HL-60 (cell line): ENCODE results near the gene P3H2.

Source experiments
- DNase-seq, 2 experiments: peaks; one replicate each; pipeline ENCODE4 v3.0.0-alpha.2; 2010 to 2020; ENCODE audit warnings: low read depth in 1 of 2, low spot score in 1 of 2
- H3K27ac ChIP-seq: fragments of 250-450 bp; sonication (Bioruptor Pico); replicated peaks from 2 replicates; pipeline ENCODE4 v1.5.1; 2020; ENCODE audit warnings: mild to moderate bottlenecking, moderate library complexity
- H3K27me3 ChIP-seq: fragments of 250-450 bp; sonication (Bioruptor Pico); 2 replicates; pipeline ENCODE4 v1.5.1; 2021; ENCODE audit warnings: mild to moderate bottlenecking, moderate library complexity; ENCODE audit not compliant: insufficient read depth, poor library complexity, severe bottlenecking
- H3K4me3 ChIP-seq: replicated peaks from 2 replicates; pipeline ENCODE4 v1.5.1; 2011; ENCODE audit warnings: mild to moderate bottlenecking, control low read depth, low read length; ENCODE audit not compliant: insufficient read depth
- CTCF ChIP-seq: IDR thresholded peaks from one replicate; pipeline ENCODE4 v1.5.1; 2011; ENCODE audit warnings: low read length, control low read depth, inconsistent platforms; ENCODE audit not compliant: insufficient read depth
- GABPA ChIP-seq: IDR thresholded peaks from 2 replicates; pipeline ENCODE4 v1.6.1; 2012; ENCODE audit warnings: low read depth
- POLR2AphosphoS5 ChIP-seq: IDR thresholded peaks from 2 replicates; pipeline ENCODE4 v1.6.1; 2012; ENCODE audit warnings: low read depth
- REST ChIP-seq: IDR thresholded peaks from 2 replicates; pipeline ENCODE4 v1.6.1; 2012; ENCODE audit warnings: low read depth; ENCODE audit not compliant: insufficient replicate concordance
- SPI1 ChIP-seq: IDR thresholded peaks from 2 replicates; pipeline ENCODE4 v1.6.1; 2012; ENCODE audit warnings: low read depth, mild to moderate bottlenecking, borderline replicate concordance

Gene P3H2

GRCh38 chr3:190110826-190111225 lies 9.9 kb downstream of the P3H2 start:
- TF ChIP-seq CTCF: no peak
- TF ChIP-seq SPI1: no peak
- no peak for TF ChIP-seq REST
- TF ChIP-seq POLR2AphosphoS5: no peak
- no peak for TF ChIP-seq GABPA
- peaks cover 2% of the 10 kb centered on the region for H3K27me3 ChIP-seq
- H3K4me3 ChIP-seq: no peak overlapping the region
- H3K27ac ChIP-seq: no peak overlapping the region
- no peak for DNase-seq

GRCh38 chr3:190109441-190109840 lies 11.3 kb downstream of the P3H2 start:
- H3K27me3 ChIP-seq: peaks cover 4% of the 10 kb centered on the region
- no peak overlapping the region for H3K27ac ChIP-seq
- no peak for TF ChIP-seq SPI1
- no peak for TF ChIP-seq CTCF

GRCh38 chr3:190108804-190109203 lies 11.9 kb downstream of the P3H2 start:
- Histone ChIP-seq H3K27me3 (peaks cover 4% of the 10 kb centered on the region), H3K27ac (no peak overlapping the region), H3K4me3 (no peak overlapping the region)
- DNase-seq: no peak
- TF ChIP-seq SPI1: no peak
- no peak for TF ChIP-seq GABPA

More at GRCh38 chr3:190109441-190109840, 11.3 kb downstream of the P3H2 start:
- H3K4me3 ChIP-seq: no peak overlapping the region
- no peak for DNase-seq

GRCh38 chr3:190105876-190106275 lies 14.8 kb downstream of the P3H2 start:
- H3K27ac ChIP-seq: no peak overlapping the region
- no peak for DNase-seq
- peaks cover 4% of the 10 kb centered on the region for H3K27me3 ChIP-seq
- no peak for TF ChIP-seq SPI1
- no peak overlapping the region for H3K4me3 ChIP-seq

GRCh38 chr3:190101320-190102011 lies 19.2 kb downstream of the P3H2 start:
- H3K27ac ChIP-seq: no peak overlapping the region
- no peak for DNase-seq
- TF ChIP-seq GABPA (no peak), REST (no peak), POLR2AphosphoS5 (no peak), SPI1 (no peak), CTCF (no peak)
- peaks cover 2% of the 10 kb centered on the region for H3K27me3 ChIP-seq
- no peak overlapping the region for H3K4me3 ChIP-seq
